GM12874 (cell line): ENCODE data around the gene CBX5.

Experiments used
- CTCF ChIP-seq: IDR thresholded peaks from 2 replicates; pipeline ENCODE4 v1.5.1; 2011; ENCODE audit warnings: low read depth, mild to moderate bottlenecking, control low read depth, low read length, moderate library complexity; ENCODE audit not compliant: insufficient read depth

The CBX5 gene

GRCh38 chr12:54184024-54184805 is 95.7 kb downstream of the CBX5 start:
- TF ChIP-seq CTCF = no peak

GRCh38 chr12:54182981-54183380 is 96.9 kb downstream of the CBX5 start:
- TF ChIP-seq CTCF = no peak

- TF ChIP-seq CTCF = no peak
Measured at GRCh38 chr12:54182086-54182485, 97.8 kb downstream of the CBX5 start.
